ENCODE measurements around the gene P2RX3.

P2RX3 gene

DNA sequence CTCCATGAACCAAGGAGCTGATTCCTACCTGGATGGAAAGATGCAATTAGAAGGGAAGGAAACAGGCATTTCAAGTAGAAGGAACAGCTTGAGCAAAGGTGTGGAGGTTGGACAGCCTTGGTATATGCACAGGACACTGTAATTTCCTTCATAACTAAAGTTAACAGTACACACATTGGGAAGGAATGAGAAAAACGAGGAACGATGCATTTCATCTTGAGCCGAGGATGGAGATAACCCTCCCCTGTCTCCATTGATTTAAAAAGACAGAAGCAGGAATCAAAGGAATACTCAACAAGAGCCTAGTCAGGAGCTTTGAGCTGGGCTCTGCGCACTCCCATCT is 54.6 kb downstream of the P2RX3 start:
- TF ChIP-seq EZH2 (IDR thresholded peaks at IDR 0.05; ENCODE audit: borderline replicate concordance, low read depth, low read length, severe bottlenecking) = no peak
- TF ChIP-seq CTCF (IDR thresholded peaks at IDR 0.05; ENCODE audit: borderline replicate concordance, extremely low read depth, low read length, poor library complexity, severe bottlenecking) = no peak
- H3K4me1 ChIP-seq (ENCODE audit: insufficient read depth, low read length) = no peaks in the 10 kb centered on the region
- no peak overlapping the region for H3K27ac ChIP-seq (ENCODE audit: low read length)
- no peak overlapping the region for H2AFZ ChIP-seq (ENCODE audit: low read depth, low read length)
- DNase-seq = no peak
- no peaks in the 10 kb centered on the region for H3K9me3 ChIP-seq (ENCODE audit: insufficient read depth, low read length, severe bottlenecking)
- no peak overlapping the region for H3K9ac ChIP-seq (ENCODE audit: low read depth, low read length)
- no peaks in the 10 kb centered on the region for H3K36me3 ChIP-seq (ENCODE audit: insufficient read depth, low read length)
- H3K27me3 ChIP-seq (ENCODE audit: insufficient read depth, low read length, poor library complexity) = no peaks in the 10 kb centered on the region
- no peaks in the 10 kb centered on the region for H3K79me2 ChIP-seq (ENCODE audit: insufficient read depth, low read length)
- no peak for ATAC-seq (ENCODE audit: insufficient read depth, low read depth)
- H3K4me3 ChIP-seq (ENCODE audit: low read depth in 1 of 2, low read length in 2 of 2) = no peak overlapping the region
- no peaks in the 10 kb centered on the region for H4K20me1 ChIP-seq (ENCODE audit: insufficient read depth, low read length)
- H3K4me2 ChIP-seq (ENCODE audit: insufficient read depth, low read length) = no peak overlapping the region

- Histone ChIP-seq H3K36me3 (ENCODE audit: insufficient read depth, low read length) (no peaks in the 10 kb centered on the region), H3K4me1 (ENCODE audit: insufficient read depth, low read length) (no peaks in the 10 kb centered on the region)
These were observed 56.2 kb downstream of the P2RX3 start for GRCh38 chr11:57394203-57394965.

DNA sequence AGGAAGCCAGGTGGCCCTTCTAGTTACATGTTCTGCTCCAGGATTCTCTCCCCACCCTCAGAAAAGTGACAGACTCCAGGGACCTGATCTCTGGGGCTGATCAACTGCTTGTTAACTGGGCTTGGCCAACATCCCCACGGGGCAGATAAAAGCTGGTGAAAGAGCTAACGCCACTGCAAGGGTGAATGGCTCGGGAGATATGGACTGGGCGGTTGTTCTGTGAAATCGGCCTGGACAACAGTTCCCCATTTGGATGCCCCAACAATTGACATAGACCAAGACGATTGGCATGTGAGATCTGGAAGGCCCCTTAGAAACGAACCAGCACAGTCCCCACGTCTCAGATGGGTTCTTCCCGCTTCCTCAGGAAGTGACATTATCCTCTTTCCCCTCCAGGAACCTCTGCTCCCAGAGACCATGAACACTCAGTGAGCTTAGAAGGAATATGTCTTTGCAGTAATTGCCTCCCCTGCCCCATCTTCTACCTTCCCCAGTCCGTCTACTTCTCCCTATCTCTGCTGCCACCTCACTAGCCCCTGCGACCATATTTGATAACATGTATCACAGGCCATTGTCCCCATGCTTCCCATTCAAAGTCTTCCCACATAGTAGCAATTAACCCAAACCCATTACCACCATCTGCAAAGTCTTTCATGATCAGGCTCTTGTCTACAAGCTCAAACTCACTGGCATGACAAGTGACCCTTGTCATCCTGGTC is 57.9 kb downstream of the P2RX3 start:
- Histone ChIP-seq H3K9ac (ENCODE audit: low read depth, low read length) (no peak overlapping the region), H3K4me3 (ENCODE audit: low read depth in 1 of 2, low read length in 2 of 2) (no peak overlapping the region), H4K20me1 (ENCODE audit: insufficient read depth, low read length) (no peaks in the 10 kb centered on the region), H2AFZ (ENCODE audit: low read depth, low read length) (no peak overlapping the region), H3K27ac (ENCODE audit: low read length) (no peak overlapping the region), H3K4me1 (ENCODE audit: insufficient read depth, low read length) (no peaks in the 10 kb centered on the region), H3K9me3 (ENCODE audit: insufficient read depth, low read length, severe bottlenecking) (no peaks in the 10 kb centered on the region), H3K36me3 (ENCODE audit: insufficient read depth, low read length) (no peaks in the 10 kb centered on the region), H3K27me3 (ENCODE audit: insufficient read depth, low read length, poor library complexity) (no peaks in the 10 kb centered on the region), H3K79me2 (ENCODE audit: insufficient read depth, low read length) (no peaks in the 10 kb centered on the region), H3K4me2 (ENCODE audit: insufficient read depth, low read length) (no peak overlapping the region)
- TF ChIP-seq CTCF (IDR thresholded peaks at IDR 0.05; ENCODE audit: borderline replicate concordance, extremely low read depth, low read length, poor library complexity, severe bottlenecking) (no peak), EZH2 (IDR thresholded peaks at IDR 0.05; ENCODE audit: borderline replicate concordance, low read depth, low read length, severe bottlenecking) (no peak)
- ATAC-seq (ENCODE audit: insufficient read depth, low read depth) (no peak), DNase-seq (no peak)

More at GRCh38 chr11:57394203-57394965, 56.2 kb downstream of the P2RX3 start:
- Histone ChIP-seq H3K27me3 (ENCODE audit: insufficient read depth, low read length, poor library complexity) (no peaks in the 10 kb centered on the region), H4K20me1 (ENCODE audit: insufficient read depth, low read length) (no peaks in the 10 kb centered on the region), H3K9me3 (ENCODE audit: insufficient read depth, low read length, severe bottlenecking) (no peaks in the 10 kb centered on the region), H3K27ac (ENCODE audit: low read length) (no peak overlapping the region), H3K4me2 (ENCODE audit: insufficient read depth, low read length) (no peak overlapping the region), H3K9ac (ENCODE audit: low read depth, low read length) (no peak overlapping the region), H3K79me2 (ENCODE audit: insufficient read depth, low read length) (no peaks in the 10 kb centered on the region), H3K4me3 (ENCODE audit: low read depth in 1 of 2, low read length in 2 of 2) (no peak overlapping the region), H2AFZ (ENCODE audit: low read depth, low read length) (no peak overlapping the region)
- ATAC-seq (ENCODE audit: insufficient read depth, low read depth) (no peak), DNase-seq (no peak)
- TF ChIP-seq EZH2 (IDR thresholded peaks at IDR 0.05; ENCODE audit: borderline replicate concordance, low read depth, low read length, severe bottlenecking) = no peak
- TF ChIP-seq CTCF (IDR thresholded peaks at IDR 0.05; ENCODE audit: borderline replicate concordance, extremely low read depth, low read length, poor library complexity, severe bottlenecking) = no peak
